ENCODE data around the gene CCDC6. TPM values are rescaled to one million over a fixed set of nuclear protein-coding genes. Genes with fewer than 3 reads are reported as not detected.
"Not testable (repeated sequence)": the region's sequence is repeated elsewhere in the genome, so short reads cannot be mapped to it uniquely, and the experiment has no call there.

The CCDC6 gene
- total RNA-seq, 1 experiment from 2014 or later, result 58.4 TPM

GRCh38 chr10:59787032-59787431, 119.3 kb downstream of the CCDC6 start:
- not testable (repeated sequence) for H3K79me1 ChIP-seq (ENCODE audit: insufficient read depth, low read depth, low read length, poor library complexity, severe bottlenecking); H3K23me2 ChIP-seq (ENCODE audit: insufficient read length, low read depth, low read length, poor library complexity, severe bottlenecking); H4K91ac ChIP-seq (ENCODE audit: insufficient read length, low read depth, low read length); H4K20me1 ChIP-seq (ENCODE audit: control insufficient read depth, insufficient read depth, insufficient read length); H2BK5ac ChIP-seq (ENCODE audit: insufficient read length, low read length); H2AK5ac ChIP-seq (ENCODE audit: insufficient read length, low read length); H3K4me1 ChIP-seq (ENCODE audit: insufficient read depth, low read length); H2BK20ac ChIP-seq (ENCODE audit: low read depth, low read length, poor library complexity, severe bottlenecking); H3K27ac ChIP-seq (ENCODE audit: insufficient read length, low read depth, low read length); H4K5ac ChIP-seq (ENCODE audit: insufficient read length, low read depth, low read length); H3K56ac ChIP-seq (ENCODE audit: insufficient read length, low read depth, low read length); H3K4ac ChIP-seq (ENCODE audit: low read depth, low read length); H3K27me3 Mint-ChIP-seq (ENCODE audit: low read depth); DNase-seq; H3K9me3 Mint-ChIP-seq; H3K79me2 ChIP-seq (ENCODE audit: insufficient read depth, low read length); H3K23ac ChIP-seq (ENCODE audit: insufficient read length, low read depth, low read length); H3K27me3 ChIP-seq (ENCODE audit: insufficient read depth, low read length); H3T11ph ChIP-seq (ENCODE audit: low read length); H4K8ac ChIP-seq (replicated peaks; ENCODE audit: insufficient read length, low read depth, low read length); H2BK15ac ChIP-seq (ENCODE audit: low read depth, low read length); H3K18ac ChIP-seq (ENCODE audit: insufficient read length, low read depth, low read length); H2BK12ac ChIP-seq (ENCODE audit: insufficient read length, low read depth, low read length); H3K9ac ChIP-seq (ENCODE audit: extremely low read depth, insufficient read length, low read length); H2BK120ac ChIP-seq (ENCODE audit: low read depth, low read length, poor library complexity, severe bottlenecking); H3K36me3 Mint-ChIP-seq (ENCODE audit: insufficient read depth in 1 of 3, low read depth in 3 of 3); H3K9me3 ChIP-seq (ENCODE audit: control insufficient read depth, low read depth, low read length); H3K4me3 Mint-ChIP-seq; H3K4me2 ChIP-seq (ENCODE audit: insufficient read depth, insufficient read length, low read length); H3K4me1 Mint-ChIP-seq; H2AFZ ChIP-seq (ENCODE audit: low read length); H3K14ac ChIP-seq (ENCODE audit: insufficient read depth, low read length)
- H3K27ac Mint-ChIP-seq, result peak overlapping the region in 1 of 3 experiments; percentile 93; a peak in 1 of 7 replicates
- peak; percentile 45 for TF ChIP-seq CTCF (conservative IDR thresholded peaks at IDR 0.05)
- WGBS (ENCODE audit: extremely low coverage, insufficient read length, low lambda C conversion rate), result no CpG with 5 or more reads among the region's 7 CpGs

- H3T11ph ChIP-seq (ENCODE audit: low read length); H3K27ac Mint-ChIP-seq; H2BK15ac ChIP-seq (ENCODE audit: low read depth, low read length); H4K8ac ChIP-seq (replicated peaks; ENCODE audit: insufficient read length, low read depth, low read length); H3K23ac ChIP-seq (ENCODE audit: insufficient read length, low read depth, low read length); H2BK5ac ChIP-seq (ENCODE audit: insufficient read length, low read length); H3K4me1 Mint-ChIP-seq; H2BK20ac ChIP-seq (ENCODE audit: low read depth, low read length, poor library complexity, severe bottlenecking); H3K4me1 ChIP-seq (ENCODE audit: insufficient read depth, low read length); H3K9ac ChIP-seq (ENCODE audit: extremely low read depth, insufficient read length, low read length); H3K4me2 ChIP-seq (ENCODE audit: insufficient read depth, insufficient read length, low read length); H3K4me3 Mint-ChIP-seq; H4K5ac ChIP-seq (ENCODE audit: insufficient read length, low read depth, low read length); H3K79me2 ChIP-seq (ENCODE audit: insufficient read depth, low read length); H2AFZ ChIP-seq (ENCODE audit: low read length); H3K27ac ChIP-seq (ENCODE audit: insufficient read length, low read depth, low read length); H4K91ac ChIP-seq (ENCODE audit: insufficient read length, low read depth, low read length); H3K27me3 ChIP-seq (ENCODE audit: insufficient read depth, low read length); H3K36me3 Mint-ChIP-seq (ENCODE audit: insufficient read depth in 1 of 3, low read depth in 3 of 3); H3K27me3 Mint-ChIP-seq (ENCODE audit: low read depth); H2BK12ac ChIP-seq (ENCODE audit: insufficient read length, low read depth, low read length); H2BK120ac ChIP-seq (ENCODE audit: low read depth, low read length, poor library complexity, severe bottlenecking); H3K18ac ChIP-seq (ENCODE audit: insufficient read length, low read depth, low read length); H3K23me2 ChIP-seq (ENCODE audit: insufficient read length, low read depth, low read length, poor library complexity, severe bottlenecking); H4K20me1 ChIP-seq (ENCODE audit: control insufficient read depth, insufficient read depth, insufficient read length); H3K4ac ChIP-seq (ENCODE audit: low read depth, low read length); H2AK5ac ChIP-seq (ENCODE audit: insufficient read length, low read length); H3K9me3 ChIP-seq (ENCODE audit: control insufficient read depth, low read depth, low read length); H3K56ac ChIP-seq (ENCODE audit: insufficient read length, low read depth, low read length); H3K9me3 Mint-ChIP-seq; H3K79me1 ChIP-seq (ENCODE audit: insufficient read depth, low read depth, low read length, poor library complexity, severe bottlenecking); DNase-seq; H3K14ac ChIP-seq (ENCODE audit: insufficient read depth, low read length): not testable (repeated sequence)
- WGBS (ENCODE audit: extremely low coverage, insufficient read length, low lambda C conversion rate), result no CpG with 5 or more reads among the region's 3 CpGs
These were observed 120.9 kb downstream of the CCDC6 start for GRCh38 chr10:59785476-59785875.
